Stimulated activated CD4-positive, alpha-beta T cell treated with anti-CD3 and anti-CD28 coated beads, Interleukin-1b, Interleukin-23, amount 100 ng/mL, for 48 hours (primary cell): ENCODE results near the gene BIRC2.
"Not testable (repeated sequence)": the region's sequence is repeated elsewhere in the genome, so short reads cannot be mapped to it uniquely, and the experiment has no call there.

Experiments used
- DNase-seq: peaks from one replicate; pipeline ENCODE4 v3.0.0-alpha.2; 2020

Gene BIRC2

DNA sequence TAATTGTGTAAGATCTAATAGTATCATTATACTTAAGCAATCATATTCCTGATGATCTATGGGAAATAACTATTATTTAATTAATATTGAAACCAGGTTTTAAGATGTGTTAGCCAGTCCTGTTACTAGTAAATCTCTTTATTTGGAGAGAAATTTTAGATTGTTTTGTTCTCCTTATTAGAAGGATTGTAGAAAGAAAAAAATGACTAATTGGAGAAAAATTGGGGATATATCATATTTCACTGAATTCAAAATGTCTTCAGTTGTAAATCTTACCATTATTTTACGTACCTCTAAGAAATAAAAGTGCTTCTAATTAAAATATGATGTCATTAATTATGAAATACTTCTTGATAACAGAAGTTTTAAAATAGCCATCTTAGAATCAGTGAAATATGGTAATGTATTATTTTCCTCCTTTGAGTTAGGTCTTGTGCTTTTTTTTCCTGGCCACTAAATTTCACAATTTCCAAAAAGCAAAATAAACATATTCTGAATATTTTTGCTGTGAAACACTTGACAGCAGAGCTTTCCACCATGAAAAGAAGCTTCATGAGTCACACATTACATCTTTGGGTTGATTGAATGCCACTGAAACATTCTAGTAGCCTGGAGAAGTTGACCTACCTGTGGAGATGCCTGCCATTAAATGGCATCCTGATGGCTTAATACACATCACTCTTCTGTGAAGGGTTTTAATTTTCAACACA is 23.3 kb upstream of the BIRC2 start:
- DNase-seq, result no peak

DNA sequence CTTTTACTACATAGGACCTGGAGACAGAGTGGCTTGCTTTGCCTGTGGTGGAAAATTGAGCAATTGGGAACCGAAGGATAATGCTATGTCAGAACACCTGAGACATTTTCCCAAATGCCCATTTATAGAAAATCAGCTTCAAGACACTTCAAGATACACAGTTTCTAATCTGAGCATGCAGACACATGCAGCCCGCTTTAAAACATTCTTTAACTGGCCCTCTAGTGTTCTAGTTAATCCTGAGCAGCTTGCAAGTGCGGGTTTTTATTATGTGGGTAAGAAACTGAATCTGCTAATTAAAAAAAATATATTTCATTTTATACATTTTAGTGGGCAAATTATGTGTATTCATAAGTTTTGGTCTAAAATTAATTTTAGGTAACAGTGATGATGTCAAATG is 21.9 kb upstream of the BIRC2 start:
- no peak for DNase-seq

DNA sequence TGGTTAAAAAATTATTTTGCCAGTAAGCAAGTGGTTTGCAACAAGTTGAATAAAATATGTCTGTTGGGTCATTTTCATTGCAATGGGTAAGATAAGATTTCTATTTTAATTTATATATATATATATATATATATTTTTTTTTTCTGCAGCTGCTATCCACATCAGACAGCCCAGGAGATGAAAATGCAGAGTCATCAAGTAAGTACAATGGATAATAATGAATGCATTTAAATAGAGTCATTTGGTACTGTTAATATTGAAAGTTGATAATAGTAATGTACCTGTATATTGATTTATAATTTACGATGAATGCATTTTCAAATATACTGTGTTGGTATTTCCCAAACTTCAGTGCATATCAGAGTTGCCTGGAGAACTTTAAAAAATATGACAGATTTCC is 18.3 kb upstream of the BIRC2 start:
- DNase-seq, result no peak

DNA sequence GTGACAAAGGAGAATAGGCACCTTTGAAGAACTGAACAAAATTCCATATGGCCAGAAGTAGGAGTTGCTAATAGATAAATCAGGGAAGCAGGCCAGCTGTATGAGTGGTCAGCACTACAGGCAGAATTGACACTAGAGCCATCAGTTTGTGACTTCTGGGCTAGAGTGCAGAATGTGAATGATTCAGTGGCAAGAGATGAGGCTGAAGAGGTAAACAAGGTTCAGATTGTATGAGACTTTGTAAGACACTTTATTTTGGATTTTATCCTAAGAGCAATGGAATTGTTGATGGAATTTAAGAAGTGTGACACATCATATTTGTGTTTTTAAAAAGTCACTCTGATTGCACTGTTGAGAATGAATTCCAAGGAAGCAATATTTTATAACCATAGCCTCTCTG is 16.8 kb upstream of the BIRC2 start:
- DNase-seq, result no peak

DNA sequence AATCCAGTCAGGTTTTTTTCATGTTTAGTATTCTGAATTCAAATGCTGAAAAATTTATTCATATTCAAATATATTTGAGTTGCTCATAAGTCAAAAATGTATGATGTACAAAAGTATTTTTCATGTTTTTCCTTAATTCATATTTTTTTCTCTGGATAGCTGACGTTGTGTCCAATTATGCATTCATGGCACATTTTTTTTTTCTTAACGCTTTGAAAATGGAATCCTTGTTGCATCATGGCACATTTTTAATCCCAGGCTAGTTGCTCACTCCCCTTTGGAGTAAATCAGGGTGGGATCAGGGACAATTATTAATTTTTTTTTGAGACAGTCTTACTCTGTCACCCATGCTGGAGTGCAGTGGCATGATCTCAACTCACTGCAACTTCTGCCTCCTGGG is 15.7 kb upstream of the BIRC2 start:
- no peak for DNase-seq

DNA sequence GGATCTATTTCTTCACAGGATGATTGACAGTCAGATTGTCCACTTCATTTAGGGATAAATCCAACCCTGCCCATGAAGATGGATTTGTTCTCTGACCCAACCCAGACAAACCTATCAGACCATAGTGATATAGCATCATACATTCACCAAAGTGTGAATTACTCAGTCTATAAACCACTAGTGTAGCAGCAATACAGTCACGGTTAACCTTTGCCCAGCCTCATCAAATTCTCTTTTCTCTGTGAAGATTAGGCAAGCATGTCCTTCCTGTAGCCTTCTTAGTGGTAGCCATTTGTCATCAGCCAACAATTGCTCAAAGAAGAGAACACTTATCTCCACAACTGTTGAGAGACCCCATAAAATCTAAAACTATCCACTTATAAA is 14.4 kb upstream of the BIRC2 start:
- no peak for DNase-seq

DNA sequence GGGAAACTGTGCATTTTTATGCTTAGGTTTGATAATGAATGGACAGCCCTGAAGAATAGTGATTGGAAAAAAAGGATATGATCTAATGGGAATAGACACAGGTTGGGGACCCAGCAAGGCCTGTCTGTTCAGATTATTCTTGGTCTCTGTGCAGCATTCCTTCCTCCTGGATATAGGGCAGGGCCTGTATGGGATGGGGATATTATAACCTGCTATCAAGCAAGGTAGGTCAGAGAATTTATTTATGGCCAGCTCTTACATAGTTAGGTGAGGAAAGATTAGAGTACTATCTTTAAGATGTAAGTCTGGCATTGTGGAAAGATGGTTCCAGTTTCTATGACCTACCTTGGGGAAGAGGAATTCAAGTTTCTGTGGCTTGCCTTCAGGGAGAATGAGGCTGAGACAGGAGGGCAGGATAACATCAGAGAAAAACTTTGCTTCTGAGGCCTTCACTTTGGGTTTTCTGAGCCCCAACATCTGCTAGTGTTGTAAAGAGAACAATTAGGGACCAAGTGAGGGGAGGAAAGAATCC is 8.5 kb upstream of the BIRC2 start:
- no peak for DNase-seq

DNA sequence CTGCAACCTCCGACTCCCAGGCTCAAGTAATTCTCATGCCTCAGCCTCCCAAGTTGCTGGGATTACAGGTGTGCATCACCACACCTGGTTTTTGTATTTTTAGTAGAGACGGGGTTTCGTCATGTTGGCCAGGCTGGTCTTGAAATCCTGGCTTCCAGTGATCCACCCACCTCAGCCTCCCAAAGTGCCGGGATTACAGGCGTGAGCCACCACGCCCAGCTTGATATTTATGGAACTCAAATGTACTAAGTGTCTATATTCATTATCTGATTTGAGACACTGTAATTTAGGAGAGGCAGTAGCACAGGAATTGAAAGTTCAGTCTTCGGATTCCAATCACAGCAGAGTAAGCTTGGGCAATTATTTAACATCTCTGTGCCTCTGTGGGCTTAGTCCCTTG is 5.7 kb upstream of the BIRC2 start:
- not testable (repeated sequence) for DNase-seq

DNA sequence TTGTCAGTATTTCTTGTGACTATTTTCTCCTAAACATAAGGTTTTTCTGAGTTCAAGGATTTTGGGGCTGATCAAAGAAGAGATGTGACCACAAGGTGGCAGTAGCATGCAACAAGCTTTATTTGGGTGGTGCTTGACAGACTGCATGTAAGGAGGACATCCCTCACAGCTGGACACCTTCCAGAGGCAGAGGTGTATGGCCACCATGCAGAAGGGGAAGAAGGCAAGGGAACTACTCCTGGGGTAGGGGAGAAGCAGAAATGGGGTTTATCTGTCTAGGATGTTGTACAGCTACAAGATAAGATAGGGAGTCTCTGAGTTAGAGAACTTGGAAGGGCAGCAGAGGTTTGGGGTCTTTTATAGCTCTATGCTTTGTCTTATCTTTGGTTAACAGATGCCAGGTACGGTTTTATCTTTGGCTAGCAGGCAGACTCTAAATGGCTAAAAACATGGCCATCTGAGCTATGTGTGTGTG is 5.1 kb upstream of the BIRC2 start:
- DNase-seq, result peak; percentile 69

DNA sequence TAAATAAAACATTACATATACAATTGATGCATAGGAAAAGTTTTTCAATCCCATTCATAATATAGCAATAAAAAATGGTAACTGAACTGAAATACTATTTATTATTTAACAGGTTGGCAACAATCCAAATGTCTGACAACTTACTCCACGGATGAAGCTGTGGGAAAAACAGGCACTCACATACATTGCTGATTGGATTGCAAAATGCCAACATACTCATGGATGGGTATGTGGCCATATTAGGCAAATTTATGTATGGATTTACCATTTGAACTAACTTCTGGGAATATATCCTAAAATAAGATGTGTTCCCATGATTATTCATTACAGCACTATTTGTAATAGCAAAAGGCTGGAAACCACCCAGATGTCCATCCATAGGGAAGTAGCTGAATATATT is 3.2 kb upstream of the BIRC2 start:
- DNase-seq, result no peak

DNA sequence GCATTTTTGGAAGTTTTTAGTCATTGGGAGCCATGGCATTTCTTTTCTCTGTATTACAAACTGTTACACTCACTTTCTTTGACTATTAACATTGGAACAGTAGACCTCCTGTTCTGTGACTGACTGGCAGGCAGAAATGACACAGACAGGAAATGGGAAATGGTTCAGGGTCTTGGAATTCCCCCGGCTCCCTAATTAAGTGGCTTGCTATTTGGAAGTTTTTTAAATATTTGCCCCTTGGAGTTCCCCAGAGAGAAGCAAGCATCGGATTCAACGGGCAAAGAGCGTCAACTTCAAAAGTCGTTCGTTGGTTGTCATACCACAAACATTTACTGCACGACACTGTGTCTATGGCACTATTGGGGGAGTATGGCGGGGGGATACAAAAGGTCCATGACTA is 1.1 kb upstream of the BIRC2 start:
- DNase-seq, result no peak

DNA sequence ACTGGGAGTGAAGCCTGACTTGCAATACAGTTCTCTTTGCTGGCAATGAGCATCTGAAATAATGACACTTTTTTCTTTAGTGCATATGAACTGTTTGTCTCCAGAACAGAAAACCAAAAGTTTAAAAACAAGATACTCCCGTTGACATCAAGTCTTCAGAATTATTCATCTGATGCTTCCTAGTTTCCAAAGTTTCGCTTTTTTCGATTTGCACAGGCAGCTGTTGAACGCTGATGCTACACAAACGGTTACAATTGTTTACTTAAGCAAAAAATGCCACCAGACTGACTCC is 612 bp upstream of the BIRC2 start:
- DNase-seq, result no peak

DNA sequence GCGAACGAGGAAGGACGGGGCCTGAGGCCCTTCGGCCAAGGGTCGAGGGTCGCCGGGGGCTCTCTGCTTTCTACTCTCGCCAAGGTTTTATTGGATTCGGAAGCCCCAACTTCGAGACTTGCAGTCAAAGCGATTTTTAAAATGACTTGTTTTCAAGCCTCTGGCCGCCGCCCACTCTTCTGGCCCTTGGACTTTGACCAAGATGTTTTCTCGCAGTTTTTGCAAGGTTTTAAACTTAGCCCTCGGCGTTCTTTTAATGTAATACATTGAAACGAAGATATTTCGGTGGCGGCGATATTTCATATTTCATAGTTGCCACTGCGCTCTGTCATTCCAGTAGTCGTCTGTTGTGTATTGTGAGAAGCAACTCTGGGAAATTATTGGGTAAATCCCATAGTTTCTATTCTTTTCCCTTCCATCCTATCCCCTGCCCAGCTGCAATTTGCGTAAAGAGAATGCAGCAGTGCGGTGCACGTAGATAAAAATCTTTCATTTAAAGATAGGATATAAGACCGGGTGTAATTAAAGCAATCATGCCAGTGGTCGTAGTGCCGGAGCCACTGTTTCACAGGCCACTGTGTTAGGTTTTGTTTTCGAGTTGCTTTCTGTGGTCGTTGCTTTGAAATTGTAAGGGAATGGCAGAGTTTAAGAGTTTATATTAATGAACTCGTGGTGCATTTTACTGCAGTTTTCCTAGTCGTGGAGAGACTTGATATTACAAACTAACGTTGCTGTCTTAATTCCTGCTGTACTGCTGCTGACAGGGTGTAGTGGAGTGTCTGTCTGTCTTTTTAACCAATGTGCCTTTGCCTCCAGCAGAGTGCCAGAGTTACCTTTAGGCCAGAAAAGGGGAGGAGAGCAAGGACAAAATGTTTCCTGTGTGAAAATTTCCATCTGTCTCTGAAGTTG is 702 bp downstream of the BIRC2 start:
- no peak for DNase-seq

DNA sequence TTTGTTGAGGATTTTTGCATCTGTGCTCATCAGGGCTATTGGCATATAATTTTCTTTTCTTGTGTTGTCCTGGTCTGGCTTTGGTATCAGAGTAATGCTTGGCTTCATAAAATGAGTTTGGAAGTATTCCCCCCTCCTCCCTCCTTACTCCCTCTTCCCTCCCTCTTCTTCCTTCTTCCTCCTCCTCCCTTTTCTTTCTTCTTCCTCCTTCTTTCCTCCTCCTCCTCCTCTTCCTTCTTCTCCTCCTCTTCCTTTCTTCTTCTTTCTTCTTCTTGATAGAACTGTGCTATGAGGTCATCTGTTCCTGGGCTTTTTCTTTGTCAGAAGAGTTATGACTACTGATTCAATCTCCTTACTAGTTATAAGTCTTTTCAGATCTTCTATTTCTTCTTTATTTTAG is 10.1 kb downstream of the BIRC2 start:
- no peak for DNase-seq

DNA sequence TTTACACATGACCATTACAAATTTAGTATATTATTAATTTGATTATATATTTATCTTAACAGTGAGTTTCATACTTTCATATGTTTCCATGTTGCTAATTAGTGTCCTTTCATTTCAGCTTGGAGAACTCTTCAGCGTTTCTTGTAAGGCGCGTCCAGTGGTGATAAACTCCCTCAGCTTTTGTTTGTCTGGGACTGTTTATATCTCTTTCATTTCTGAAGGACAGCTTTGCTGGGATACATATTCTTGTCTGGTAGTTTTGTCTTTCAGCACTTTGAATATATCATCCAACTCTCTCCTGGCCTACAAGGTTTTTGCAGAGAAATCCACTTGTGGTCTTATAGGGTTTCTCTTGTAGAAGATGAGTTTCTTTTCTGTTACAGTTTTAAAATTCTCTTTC is 12.4 kb downstream of the BIRC2 start:
- no peak for DNase-seq

DNA sequence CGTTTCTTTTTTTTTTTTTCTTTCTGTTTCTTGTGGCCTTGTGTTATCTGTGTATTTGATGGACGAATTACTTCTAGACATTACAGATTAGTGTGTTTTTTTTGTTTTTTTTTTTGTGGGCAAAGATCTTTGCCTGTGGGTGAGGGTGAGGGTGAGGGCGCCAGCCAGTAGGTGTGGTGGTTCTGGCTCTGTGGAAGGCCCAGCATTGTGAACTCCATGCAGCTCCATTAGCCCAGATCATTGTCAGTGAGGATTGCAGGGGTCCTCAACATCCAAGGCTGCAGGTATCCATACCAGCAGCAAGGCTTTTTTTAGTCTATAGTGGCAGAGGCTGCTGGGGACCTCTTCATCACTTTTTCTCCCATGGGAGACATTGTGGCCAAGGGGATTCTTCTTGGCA is 13.7 kb downstream of the BIRC2 start:
- DNase-seq, result no peak

DNA sequence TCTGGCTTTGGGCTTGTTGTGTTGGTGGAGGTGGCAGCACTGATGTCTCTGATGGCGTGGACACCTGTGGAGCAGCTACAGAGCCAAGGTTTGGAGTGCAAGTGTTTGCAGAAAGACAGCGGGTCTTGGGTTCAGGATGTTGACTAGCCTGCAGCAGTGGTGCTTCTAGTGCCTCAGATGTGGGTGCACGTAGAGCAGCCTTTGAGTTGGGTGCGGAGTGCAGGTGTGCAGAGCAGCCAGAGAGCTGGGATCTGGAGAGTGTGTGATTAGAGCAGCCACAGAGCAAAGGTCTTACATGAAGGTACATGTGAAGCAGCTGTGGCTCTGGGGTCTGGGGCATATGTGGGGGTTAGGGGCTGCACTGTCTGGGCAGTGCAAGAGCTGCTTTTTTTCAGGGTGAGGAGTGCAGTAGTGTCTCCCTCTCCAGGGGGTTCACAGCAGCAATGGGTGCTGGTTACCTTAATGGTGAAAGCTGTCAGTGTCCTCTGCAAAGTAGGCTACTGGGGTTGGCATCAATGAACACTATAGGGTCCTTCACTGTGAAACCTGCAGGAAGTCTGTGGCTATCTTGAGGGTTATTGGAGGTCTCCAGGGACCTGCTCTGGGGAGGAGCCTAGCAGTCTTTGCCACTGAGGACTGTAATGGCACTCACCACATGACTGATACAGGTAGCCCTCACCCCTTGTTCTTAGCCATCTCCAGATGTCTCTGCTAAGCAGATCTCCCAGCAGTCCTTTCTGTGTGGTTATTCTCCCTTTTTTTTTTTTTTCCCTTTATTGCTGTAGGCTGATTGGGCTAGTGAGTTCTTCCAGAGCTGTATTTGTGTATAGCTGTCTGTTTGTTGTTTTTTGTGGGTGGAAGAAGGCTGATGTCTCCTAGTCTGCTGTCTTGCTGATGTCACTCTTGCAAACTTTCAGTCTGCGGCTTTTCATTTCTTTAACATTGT is 14.3 kb downstream of the BIRC2 start:
- no peak for DNase-seq

DNA sequence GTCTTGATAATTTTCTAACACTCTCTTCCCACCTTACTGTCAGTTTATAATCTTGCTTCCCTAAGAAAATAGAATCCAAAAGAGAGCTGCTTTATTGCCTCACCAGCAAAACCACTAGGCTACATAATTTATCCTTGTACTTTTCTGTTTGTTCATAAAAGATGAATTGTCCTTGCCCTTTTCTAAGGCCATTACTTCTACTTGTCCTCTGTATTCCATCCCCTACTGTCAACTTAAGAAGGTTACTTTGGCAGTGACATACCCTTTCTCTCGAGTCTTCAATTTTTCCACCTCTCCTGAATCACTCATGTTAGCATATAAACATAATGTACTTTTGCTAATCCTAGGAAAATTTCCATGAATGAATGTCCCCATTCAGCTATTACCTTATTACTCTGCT is 18.0 kb downstream of the BIRC2 start:
- DNase-seq, result no peak

DNA sequence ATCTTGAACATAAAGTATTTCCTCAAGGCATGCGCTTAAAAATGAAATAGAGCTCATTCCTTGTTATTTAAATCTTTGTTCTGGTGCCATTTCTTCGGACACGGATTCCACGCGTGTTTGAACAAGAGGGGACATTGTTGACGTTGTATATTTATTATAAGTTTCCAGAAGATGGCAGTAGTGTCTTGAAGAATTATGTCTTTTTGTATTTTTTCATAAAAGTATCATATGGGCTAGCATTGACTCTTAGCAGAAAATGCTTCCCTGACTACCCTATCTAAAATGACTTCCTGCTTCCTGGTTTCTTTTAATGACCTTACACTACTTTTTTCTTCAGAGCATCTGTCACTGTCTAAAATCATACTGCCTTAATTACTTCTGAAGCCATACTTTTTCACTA is 20.4 kb downstream of the BIRC2 start:
- no peak for DNase-seq

DNA sequence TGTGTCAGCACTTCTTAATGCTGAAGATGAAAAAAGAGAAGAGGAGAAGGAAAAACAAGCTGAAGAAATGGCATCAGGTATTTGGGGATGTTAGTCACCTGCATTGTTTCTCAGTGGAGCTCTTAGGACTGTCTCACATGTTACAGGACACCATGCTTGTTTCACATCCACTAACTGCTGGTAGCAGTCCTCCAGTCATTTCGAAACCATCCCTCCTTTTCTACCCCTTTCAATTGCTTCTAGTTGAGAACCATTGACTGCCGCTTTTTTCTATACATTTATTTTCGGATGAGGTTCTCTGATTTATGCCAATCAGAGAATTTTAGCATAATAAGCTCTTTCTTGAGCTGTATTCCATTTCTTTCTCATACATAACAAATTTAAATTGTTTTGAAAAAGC is 21.5 kb downstream of the BIRC2 start:
- no peak for DNase-seq

DNA sequence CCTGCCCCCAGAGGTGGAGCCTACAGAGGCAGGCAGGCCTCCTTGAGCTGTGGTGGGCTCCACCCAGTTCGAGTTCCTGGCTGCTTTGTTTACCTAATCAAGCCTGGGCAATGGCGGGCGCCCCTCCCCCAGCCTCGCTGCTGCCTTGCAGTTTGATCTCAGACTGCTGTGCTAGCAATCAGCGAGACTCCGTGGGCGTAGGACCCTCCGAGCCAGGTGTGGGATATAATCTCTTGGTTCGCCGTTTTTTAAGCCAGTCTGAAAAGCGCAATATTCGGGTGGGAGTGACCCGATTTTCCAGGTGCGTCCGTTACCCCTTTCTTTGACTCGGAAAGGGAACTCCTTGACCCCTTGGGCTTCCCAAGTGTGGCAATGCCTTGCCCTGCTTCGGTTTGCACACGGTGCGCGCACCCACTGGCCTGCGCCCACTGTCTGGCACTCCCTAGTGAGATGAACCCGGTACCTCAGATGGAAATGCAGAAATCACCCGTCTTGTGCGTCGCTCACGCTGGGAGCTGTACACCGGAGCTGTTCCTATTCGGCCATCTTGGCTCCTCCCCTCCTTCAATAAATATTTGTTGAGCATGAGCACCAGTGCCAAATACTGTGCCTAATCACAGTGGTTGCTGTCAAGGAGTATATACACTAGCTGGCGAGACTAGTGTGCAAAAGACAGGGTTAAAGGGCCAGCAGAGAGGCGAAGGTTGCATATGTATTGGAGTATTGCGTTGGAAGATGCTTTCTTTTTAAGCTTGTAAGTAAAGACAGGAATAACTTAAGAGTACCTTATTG is 27.8 kb downstream of the BIRC2 start:
- not testable (repeated sequence) for DNase-seq

DNA sequence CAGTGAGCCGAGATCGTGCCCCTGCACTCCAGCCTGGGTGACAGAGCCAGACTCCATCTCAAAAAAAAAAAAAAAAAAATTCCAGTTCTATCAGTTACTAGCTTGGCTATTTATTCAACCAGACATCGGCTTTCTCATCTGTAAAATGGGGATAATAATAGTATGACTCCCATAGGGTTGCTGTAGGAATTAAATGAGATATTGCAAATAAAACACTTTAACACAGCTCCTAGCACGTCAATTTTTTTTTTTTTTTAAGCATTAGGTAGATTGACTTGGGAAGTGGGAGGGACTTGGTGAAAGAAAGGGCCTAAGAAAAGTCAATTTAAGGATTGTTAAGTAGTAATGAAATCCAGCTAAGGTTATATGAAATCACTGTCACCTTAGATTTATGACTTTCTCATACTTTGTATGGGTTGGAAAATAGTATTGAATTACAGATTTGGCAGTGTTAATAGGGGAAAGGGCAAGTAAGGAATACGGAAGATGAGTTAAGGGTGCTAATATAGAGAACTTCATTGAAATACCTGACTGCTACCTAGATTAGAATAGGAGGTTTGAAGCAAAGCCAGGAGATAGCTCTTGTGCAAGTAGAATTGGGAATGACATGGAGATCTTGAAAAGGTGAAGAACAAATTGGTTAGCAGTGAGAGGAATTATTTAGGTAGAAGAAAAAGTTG is 28.8 kb downstream of the BIRC2 start:
- no peak for DNase-seq
